DMS 273 treated with DMSO at 0.1 percent for 48 hours (cell line): ENCODE data around the gene NOTCH2.

Source experiments
- DNase-seq: peaks from one replicate; lab custom pipeline; 2025; lab: John Stamatoyannopoulos, UW

NOTCH2 gene

GRCh38 chr1:119975006-119975405 is 94.5 kb downstream of the NOTCH2 start:
- no peak for DNase-seq

DNA sequence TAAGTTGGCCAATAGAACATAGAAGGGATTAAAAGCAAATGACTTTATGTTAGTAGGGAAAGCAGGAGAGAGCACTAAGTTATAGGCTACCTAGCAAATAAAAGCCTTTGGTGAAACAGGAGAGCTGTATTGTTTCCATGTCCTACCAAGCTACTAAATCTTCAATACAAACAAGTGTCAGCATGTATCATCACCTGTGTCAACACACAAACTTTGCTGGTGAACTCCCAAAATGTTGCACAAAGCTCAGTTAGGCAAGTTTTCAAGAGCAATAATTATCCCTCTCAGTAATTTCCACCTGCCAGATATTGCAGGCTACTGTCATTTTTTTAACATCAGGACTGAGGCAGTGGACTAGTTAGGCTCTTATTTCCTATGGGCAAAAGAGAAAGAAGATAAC is 95.4 kb downstream of the NOTCH2 start:
- DNase-seq: no peak

- DNase-seq: no peak
Measured at GRCh38 chr1:119971710-119972570, 97.5 kb downstream of the NOTCH2 start.

DNA sequence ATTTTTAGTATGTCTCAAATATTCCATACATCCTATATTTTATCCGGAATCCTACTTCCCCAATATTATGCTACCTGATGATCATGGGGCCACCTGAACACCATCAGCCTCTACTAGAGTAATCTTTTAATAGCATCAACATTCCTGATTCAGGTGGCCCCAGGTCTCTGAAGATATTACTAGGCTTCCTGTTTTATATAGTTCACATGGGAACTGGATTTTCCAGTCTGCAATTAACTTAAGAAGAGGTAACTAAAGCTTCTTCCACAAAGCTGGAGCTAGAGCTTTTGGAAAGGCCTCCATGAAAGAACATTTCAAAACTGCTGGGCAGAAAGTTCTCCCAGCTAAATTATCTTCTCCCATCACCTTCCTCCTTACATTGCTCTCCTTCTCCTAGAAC is 100.9 kb downstream of the NOTCH2 start:
- no peak for DNase-seq

- DNase-seq: no peak
Measured at GRCh38 chr1:119968068-119968492, 101.4 kb downstream of the NOTCH2 start.

DNA sequence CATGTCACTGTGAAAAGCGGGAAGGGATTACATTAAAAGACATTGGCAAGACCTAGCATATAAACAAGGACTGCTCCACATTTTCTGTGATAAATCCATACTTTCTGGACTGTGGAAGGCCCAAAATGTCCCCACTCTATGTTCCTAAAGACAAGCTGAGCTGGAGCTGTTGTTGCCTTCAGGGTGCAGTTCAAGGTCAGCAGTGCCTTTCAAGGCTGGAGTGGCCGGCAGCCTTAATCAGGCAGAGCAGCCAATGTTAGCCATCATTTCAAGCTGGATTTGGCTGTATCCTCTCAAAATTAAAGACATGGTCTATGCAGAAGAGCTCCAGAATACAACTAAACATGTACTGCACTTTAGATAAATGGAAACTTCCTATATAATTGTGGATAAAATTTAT is 102.8 kb downstream of the NOTCH2 start:
- DNase-seq: no peak

DNA sequence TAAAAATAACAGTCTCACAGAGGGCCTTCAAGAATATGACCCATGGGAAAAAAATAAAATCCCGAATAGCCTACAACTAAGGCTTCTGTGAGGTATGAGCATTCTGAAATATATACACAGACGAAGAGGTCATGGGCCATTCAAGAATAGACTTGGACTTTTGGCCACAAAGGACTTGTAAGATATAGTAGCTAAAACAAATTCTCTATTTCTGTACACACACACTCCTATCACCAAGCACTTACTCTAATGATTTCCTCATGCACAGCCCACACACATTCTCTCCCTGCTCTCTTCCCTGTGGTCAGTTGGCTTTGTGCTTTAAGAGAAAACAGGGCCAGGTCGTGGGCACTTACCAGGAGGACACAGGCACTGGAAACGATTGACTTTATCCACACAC is 103.4 kb downstream of the NOTCH2 start:
- no peak for DNase-seq

- DNase-seq: no peak
Measured at GRCh38 chr1:119964673-119965363, 104.6 kb downstream of the NOTCH2 start.

DNA sequence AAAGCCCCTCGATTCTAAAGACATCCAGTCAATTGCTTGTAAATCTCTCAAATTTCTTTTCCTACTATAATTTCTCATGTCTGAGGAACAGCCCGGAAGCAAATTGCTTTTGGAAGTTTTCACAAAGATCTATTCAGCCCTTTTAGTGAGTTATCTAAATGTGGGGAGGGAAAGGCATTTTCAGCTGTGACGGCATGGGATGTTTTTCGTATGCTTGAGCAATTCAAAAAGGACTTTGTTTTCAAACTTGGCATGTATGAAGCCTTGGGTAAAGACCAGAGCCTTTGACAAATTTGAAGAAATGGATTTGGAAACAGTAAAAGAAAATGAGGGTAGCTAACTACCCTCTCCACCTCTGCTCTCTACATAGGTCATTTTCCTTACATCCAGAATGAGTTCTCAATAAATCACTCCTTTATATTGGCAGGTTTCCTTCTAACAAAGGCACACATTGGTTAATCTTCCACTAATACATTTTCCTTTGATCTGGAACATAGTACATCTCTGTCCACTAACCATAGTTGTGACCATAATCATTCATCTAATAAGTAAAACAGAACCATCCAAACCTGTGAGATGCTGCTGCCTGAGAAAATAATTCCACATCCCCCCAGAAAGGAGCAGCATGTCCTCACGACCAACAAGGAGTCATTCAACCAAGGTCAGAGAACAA is 107.0 kb downstream of the NOTCH2 start:
- DNase-seq: no peak

- no peak for DNase-seq
Measured at GRCh38 chr1:119960501-119960900, 109.0 kb downstream of the NOTCH2 start.

DNA sequence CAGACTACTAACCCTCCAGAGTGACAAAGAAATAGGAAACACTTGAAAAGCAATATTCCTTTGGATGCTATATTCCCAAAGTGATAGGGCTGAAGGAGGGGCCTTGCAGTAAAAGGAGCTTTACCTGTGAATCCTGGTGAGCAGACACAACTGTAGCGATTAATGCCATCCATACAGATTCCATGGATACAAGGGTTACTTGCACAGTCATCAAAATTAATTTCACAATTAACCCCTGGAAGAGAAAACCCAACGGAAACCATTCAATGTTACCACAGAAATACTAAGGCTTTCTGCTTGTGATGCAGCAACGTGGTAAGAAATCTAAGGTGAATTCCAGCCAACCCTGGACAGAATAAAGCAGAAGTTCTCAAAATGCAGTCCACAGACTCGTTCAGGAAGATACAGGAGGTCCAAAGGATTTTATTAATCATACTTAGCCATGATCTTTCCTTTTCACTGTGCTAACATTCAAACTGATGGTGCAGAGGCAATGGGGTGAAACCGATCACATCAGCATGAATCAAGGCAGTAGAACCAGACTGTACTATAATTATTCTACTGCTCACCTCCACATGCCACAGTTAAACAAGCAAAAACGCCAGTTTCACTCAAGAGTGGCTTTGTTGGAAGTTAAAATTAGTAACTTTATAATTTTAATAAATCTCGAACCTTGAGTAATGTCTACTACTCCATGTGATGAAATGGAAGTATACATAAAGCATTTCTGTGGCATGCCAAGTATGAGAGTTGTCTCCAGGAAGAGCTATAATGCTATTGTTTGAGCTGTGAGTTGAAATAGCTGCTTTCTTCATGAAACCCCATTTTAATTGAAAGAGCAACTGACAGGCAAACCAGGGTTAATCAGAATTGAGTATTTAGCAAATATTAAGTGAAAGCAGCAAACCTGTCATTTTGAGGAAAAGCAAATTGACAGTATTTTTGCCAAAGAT is 109.9 kb downstream of the NOTCH2 start:
- DNase-seq: no peak

- no peak for DNase-seq
Measured at GRCh38 chr1:119958223-119958622, 111.2 kb downstream of the NOTCH2 start.

DNA sequence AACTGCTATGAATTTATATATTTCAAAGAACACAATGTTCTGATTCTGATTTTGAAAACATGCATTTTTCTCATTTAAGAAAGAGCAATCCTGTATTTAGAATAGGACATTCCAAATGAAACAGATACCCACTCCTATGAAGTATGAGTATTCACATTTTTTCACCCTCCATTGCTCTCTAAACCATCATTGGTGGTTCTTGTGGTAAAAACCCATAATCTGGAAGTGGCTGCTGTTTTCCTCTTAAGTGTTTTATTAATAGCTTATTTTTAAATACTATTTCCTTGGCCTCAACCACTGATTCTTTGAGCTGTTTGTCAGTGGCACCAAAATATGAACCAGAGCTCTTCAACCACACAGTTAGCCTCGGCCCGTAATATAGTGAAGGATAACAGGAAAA is 113.2 kb downstream of the NOTCH2 start:
- DNase-seq: no peak

GRCh38 chr1:119954476-119955422 is 114.7 kb downstream of the NOTCH2 start:
- no peak for DNase-seq

- DNase-seq: no peak
Measured at GRCh38 chr1:119953266-119953998, 116.0 kb downstream of the NOTCH2 start.

DNA sequence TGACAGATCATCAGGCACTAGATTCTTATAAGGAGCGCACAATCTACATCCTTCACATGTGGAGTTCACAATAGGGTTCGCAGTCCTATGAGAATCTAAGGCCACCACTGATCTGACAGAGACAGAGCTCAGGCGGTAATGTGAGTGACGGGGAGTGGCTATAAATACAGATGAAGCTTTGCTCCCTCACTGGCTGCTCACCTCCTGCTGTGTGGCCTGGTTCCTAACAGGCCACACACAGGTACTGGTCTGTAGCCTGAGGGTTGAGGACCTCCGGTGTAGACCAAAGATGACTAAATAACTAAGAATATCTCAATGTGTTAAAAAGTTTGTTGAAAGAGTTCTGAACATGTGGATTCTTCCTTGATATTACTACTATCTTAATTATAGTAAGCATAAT is 117.0 kb downstream of the NOTCH2 start:
- no peak for DNase-seq

DNA sequence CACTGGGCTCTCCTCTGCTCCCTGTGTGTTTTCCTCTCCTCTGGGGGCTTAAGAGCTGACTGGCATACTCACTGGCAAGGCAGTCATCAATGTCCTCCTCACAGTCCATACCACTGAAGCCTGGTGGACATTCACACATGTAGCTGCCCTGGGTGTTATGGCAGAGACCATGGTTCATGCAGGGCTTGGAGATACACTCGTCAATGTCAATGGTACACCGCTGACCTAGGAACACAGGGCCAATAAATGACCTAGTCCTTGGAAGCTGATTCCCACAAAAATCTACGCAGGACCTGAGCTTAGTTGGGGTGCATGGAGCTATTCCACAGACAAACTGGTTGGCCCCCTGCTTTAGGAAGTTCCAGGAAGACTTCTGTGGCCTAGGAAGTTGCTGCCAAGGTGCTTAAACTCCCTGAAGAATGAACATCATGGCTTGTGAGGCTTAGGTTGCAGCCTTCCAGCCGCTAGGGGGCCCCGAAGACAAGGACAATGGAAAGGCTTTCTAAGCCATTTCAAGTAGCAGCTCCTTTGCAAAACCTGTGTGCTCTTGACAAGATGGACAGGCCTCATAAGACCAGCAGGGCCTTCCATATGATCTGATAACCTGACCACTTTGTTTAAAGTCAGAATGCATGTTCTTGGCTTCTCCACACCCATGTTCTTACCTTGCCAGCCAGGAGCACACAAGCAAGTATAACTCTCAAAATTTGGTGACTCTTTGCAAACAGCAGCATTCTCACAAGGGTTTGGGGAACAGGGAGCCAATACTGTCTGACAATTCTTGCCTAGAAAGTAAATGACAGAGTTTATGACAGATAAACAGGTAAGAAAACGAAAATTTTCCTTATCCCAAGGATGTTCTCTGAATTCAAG is 120.9 kb downstream of the NOTCH2 start:
- no peak for DNase-seq

GRCh38 chr1:119947468-119947867 is 122.0 kb downstream of the NOTCH2 start:
- no peak for DNase-seq

GRCh38 chr1:119946724-119947123 is 122.7 kb downstream of the NOTCH2 start:
- no peak for DNase-seq
